HEK293 (cell line): ENCODE results near the gene HOXC11.

Experiments
- CTCF ChIA-PET: fragments of 350-600 bp; formaldehyde crosslinking; extraction: SDS; loops from one replicate; lab custom pipeline; 2021; ENCODE audit warnings: antibody characterized with exemption; lab: Yijun Ruan, JAX
- POLR2A ChIA-PET: fragments of 300-600 bp; formaldehyde crosslinking; extraction: SDS; loops from one replicate; lab custom pipeline; 2020; ENCODE audit warnings: antibody characterized with exemption, inconsistent platforms; lab: Yijun Ruan, JAX
- H3K27ac ChIP-seq: fragments of 200-500 bp; sonication (Bioruptor generic); 2 replicates; pipeline ENCODE4 v1.5.1; 2014; ENCODE audit warnings: low read depth, low read length, control low read depth, inconsistent platforms; ENCODE audit errors: extremely low read depth
- H3K36me3 ChIP-seq, 2 experiments: fragments of 200-500 bp in 1 of 2; sonication (Bioruptor generic) in 1 of 2; 1 replicate in 1 of 2; 2 replicates in 1 of 2; pipeline ENCODE4 v1.5.1; 2014 to 2017; ENCODE audit warnings: inconsistent platforms in 2 of 2, low read length in 2 of 2; ENCODE audit not compliant: control insufficient read depth in 2 of 2, insufficient read depth in 1 of 2
- H3K4me1 ChIP-seq: fragments of 200-500 bp; sonication (Bioruptor generic); 2 replicates; pipeline ENCODE4 v1.5.1; 2014; ENCODE audit warnings: mild to moderate bottlenecking, low read length, inconsistent platforms; ENCODE audit not compliant: control insufficient read depth, insufficient read depth
- H3K4me3 ChIP-seq: 2 replicates; pipeline ENCODE4 v1.5.1; 2011; ENCODE audit warnings: low read depth, mild to moderate bottlenecking, control low read depth, low read length, moderate library complexity
- H3K9me3 ChIP-seq: fragments of 200-500 bp; sonication (Bioruptor generic); 2 replicates; pipeline ENCODE4 v1.5.1; 2014; ENCODE audit warnings: low read depth, low read length, inconsistent platforms; ENCODE audit not compliant: control insufficient read depth, insufficient read depth
- GLIS2 ChIP-seq: fragments of 450-650 bp; formaldehyde crosslinking; IDR thresholded peaks from 2 replicates; pipeline ENCODE4 v1.5.1; 2016; ENCODE audit warnings: missing biosample characterization, missing genetic modification characterization
- HOXC10 ChIP-seq: sonication (generic); formaldehyde crosslinking; IDR thresholded peaks from 2 replicates; pipeline ENCODE4 v1.8.1; 2023; ENCODE audit warnings: mild to moderate bottlenecking, missing genetic modification reagents
- KLF16 ChIP-seq: fragments of 450-650 bp; formaldehyde crosslinking; IDR thresholded peaks from 2 replicates; pipeline ENCODE4 v1.5.1; 2017; ENCODE audit warnings: missing biosample characterization, missing genetic modification characterization
- KLF8 ChIP-seq: fragments of 450-650 bp; formaldehyde crosslinking; IDR thresholded peaks from 2 replicates; pipeline ENCODE4 v1.5.1; 2016; ENCODE audit warnings: missing biosample characterization, missing genetic modification characterization
- SCRT2 ChIP-seq: fragments of 450-650 bp; formaldehyde crosslinking; IDR thresholded peaks from 2 replicates; pipeline ENCODE4 v1.5.1; 2016; ENCODE audit warnings: missing biosample characterization, missing genetic modification characterization
- SP7 ChIP-seq: fragments of 450-650 bp; formaldehyde crosslinking; IDR thresholded peaks from 2 replicates; pipeline ENCODE4 v1.5.1; 2016; ENCODE audit warnings: missing biosample characterization, missing genetic modification characterization
- ZBTB48 ChIP-seq: fragments of 450-650 bp; formaldehyde crosslinking; IDR thresholded peaks from 2 replicates; pipeline ENCODE4 v1.5.1; 2016; ENCODE audit warnings: missing biosample characterization, missing genetic modification characterization
- ZNF112 ChIP-seq: fragments of 450-650 bp; formaldehyde crosslinking; IDR thresholded peaks from 2 replicates; pipeline ENCODE4 v1.5.0; 2017; ENCODE audit warnings: missing biosample characterization, missing genetic modification characterization
- ZNF248 ChIP-seq: fragments of 450-650 bp; formaldehyde crosslinking; IDR thresholded peaks from 2 replicates; pipeline ENCODE4 v1.5.1; 2017; ENCODE audit warnings: missing biosample characterization, missing genetic modification characterization
- ZNF423 ChIP-seq: fragments of 450-650 bp; formaldehyde crosslinking; IDR thresholded peaks from 2 replicates; pipeline ENCODE4 v1.5.1; 2016; ENCODE audit warnings: missing biosample characterization, missing genetic modification characterization
- ZNF558 ChIP-seq: fragments of 450-650 bp; formaldehyde crosslinking; IDR thresholded peaks from 2 replicates; pipeline ENCODE4 v1.5.1; 2016; ENCODE audit warnings: missing biosample characterization, missing genetic modification characterization
- ZNF600 ChIP-seq: fragments of 450-650 bp; formaldehyde crosslinking; IDR thresholded peaks from 2 replicates; pipeline ENCODE4 v1.5.1; 2016; ENCODE audit warnings: missing biosample characterization, missing genetic modification characterization
- ZNF610 ChIP-seq: fragments of 450-650 bp; formaldehyde crosslinking; IDR thresholded peaks from 2 replicates; pipeline ENCODE4 v1.5.1; 2016; ENCODE audit warnings: missing biosample characterization, missing genetic modification characterization, borderline replicate concordance
- ZNF658 ChIP-seq: fragments of 450-650 bp; formaldehyde crosslinking; IDR thresholded peaks from 2 replicates; pipeline ENCODE4; 2016; ENCODE audit warnings: missing biosample characterization, missing genetic modification characterization
- ZNF701 ChIP-seq: fragments of 450-650 bp; formaldehyde crosslinking; IDR thresholded peaks from 2 replicates; pipeline ENCODE4 v1.5.1; 2016; ENCODE audit warnings: missing biosample characterization, missing genetic modification characterization
- TF ChIP-seq, protein P1 (sequence below): fragments of 450-650 bp; formaldehyde crosslinking; IDR thresholded peaks from 2 replicates; pipeline ENCODE4 v1.5.1; 2016; ENCODE audit warnings: missing biosample characterization, missing genetic modification characterization
- TF ChIP-seq, protein P2 (sequence below): IDR thresholded peaks from 2 replicates; pipeline ENCODE4 v1.6.1; 2011; ENCODE audit warnings: mild to moderate bottlenecking, low read depth, low read length, borderline replicate concordance
- TF ChIP-seq, protein P3 (sequence below): fragments of 450-650 bp; formaldehyde crosslinking; IDR thresholded peaks from 2 replicates; pipeline ENCODE4 v1.5.1; 2016; ENCODE audit warnings: missing biosample characterization, missing genetic modification characterization, borderline replicate concordance
- TF ChIP-seq, protein P4 (sequence below): fragments of 450-650 bp; formaldehyde crosslinking; IDR thresholded peaks from 2 replicates; pipeline ENCODE4 v1.5.1; 2017; ENCODE audit warnings: missing biosample characterization, missing genetic modification characterization
- TF ChIP-seq, protein P5 (sequence below): fragments of 450-650 bp; formaldehyde crosslinking; IDR thresholded peaks from 2 replicates; pipeline ENCODE4 v1.5.1; 2016; ENCODE audit warnings: missing biosample characterization, missing genetic modification characterization
- TF ChIP-seq, protein P6 (sequence below): fragments of 450-650 bp; formaldehyde crosslinking; conservative IDR thresholded peaks from 2 replicates; pipeline ENCODE4 v1.5.1; 2016; ENCODE audit warnings: low read depth, missing biosample characterization, missing genetic modification characterization

Gene HOXC11

DNA sequence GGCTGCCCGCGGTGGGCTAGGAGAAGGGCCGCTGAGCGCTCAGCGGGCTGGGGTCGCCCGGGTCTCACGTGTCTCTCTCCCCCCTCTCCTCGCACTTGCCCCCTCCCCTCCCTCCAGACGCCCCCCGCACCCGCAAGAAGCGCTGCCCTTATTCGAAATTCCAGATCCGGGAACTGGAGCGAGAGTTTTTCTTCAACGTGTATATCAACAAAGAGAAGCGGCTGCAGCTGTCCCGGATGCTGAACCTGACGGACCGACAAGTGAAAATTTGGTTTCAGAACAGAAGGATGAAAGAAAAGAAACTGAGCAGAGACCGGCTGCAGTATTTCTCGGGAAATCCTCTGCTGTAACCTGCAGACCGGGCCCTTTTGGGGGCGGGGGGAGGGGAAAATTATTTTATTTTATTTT is 2.1 kb downstream of the HOXC11 start:
- TF ChIP-seq GLIS2 (tag by site-specific recombination), result 0 out of 2 replicates have a peak, but pooled peaks have one; percentile 3
- TF ChIP-seq, protein P1, sequence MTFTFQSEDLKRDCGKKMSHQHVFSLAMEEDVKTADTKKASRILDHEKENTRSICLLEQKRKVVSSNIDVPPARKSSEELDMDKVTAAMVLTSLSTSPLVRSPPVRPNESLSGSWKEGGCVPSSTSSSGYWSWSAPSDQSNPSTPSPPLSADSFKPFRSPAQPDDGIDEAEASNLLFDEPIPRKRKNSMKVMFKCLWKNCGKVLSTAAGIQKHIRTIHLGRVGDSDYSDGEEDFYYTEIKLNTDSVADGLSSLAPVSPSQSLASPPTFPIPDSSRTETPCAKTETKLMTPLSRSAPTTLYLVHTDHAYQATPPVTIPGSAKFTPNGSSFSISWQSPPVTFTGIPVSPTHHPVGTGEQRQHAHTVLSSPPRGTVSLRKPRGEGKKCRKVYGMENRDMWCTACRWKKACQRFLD (tag by site-specific recombination), result no peak
- Histone ChIP-seq H3K4me1 (peaks cover 60% of the 10 kb centered on the region), H3K4me3 (no peak overlapping the region), H3K36me3 (no peaks in the 10 kb centered on the region), H3K9me3 (no peaks in the 10 kb centered on the region), H3K27ac (no peak overlapping the region; the same call in 1 of the 2 replicates)
- ChIA-PET CTCF (interaction anchor here (0.7 kb wide), 2 partner anchors 209 to 231 kb away, joined by 4 to 6 read pairs; no protein-coding TSS in a partner anchor), POLR2A (no interaction called here)

DNA sequence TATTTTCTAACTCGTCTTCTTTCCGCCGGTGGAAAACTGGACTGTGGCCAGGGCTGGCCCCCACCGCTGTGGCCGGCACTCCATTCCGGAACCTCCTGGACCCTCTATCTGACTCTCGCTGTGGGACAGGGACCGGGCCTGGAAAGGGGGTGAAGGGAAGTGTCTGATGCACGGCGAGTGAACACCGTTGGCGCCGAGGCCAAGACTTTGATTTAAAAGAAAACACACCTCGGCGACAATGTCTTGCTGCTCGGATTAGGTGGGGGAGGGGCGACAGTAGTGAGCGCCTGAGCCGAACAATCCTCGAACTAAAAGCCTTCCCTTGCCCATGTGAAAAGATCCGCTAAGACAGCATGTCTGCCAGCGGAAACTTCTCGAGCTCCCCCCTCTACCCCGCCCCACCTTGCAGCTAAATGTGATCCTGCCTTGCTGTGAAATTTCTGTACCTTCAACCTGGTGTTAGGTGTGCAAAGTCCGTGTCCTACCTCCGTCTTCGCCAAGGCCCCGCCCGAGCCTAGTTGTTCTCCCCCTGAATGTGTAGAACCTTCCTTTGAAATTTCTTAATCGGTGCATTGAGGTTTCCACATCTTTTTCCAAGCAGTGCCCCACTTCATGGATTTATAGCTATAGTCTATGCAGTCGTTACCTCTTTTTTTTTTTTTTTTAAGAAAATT is 2.7 kb downstream of the HOXC11 start:
- no peak overlapping the region; the same call in 1 of the 2 replicates for H3K27ac ChIP-seq
- no peaks in the 10 kb centered on the region for H3K9me3 ChIP-seq
- H3K4me3 ChIP-seq, result no peak overlapping the region
- no peaks in the 10 kb centered on the region for H3K36me3 ChIP-seq
- H3K4me1 ChIP-seq, result peaks cover 60% of the 10 kb centered on the region
- ChIA-PET POLR2A (interaction anchor here (0.6 kb wide), 1 partner anchor 20 kb away, joined by 4 read pairs; no protein-coding TSS in a partner anchor), CTCF (interaction anchor here (0.6 to 0.8 kb wide), 2 partner anchors 232 to 272 kb away, joined by 3 to 5 read pairs; no protein-coding TSS in a partner anchor)
- TF ChIP-seq ZNF248 (tag by site-specific recombination) (no peak), KLF8 (tag by site-specific recombination) (no peak), ZNF112 (tag by site-specific recombination) (no peak), ZNF600 (tag by site-specific recombination) (peak; percentile 67), SCRT2 (tag by site-specific recombination) (no peak), ZNF423 (tag by site-specific recombination) (0 out of 2 replicates have a peak, but pooled peaks have one; percentile 10), ZNF658 (tag by site-specific recombination) (no peak), ZNF558 (tag by site-specific recombination) (no peak), KLF16 (tag by site-specific recombination) (no peak), HOXC10 (CRISPR knock-in tag) (no peak), ZBTB48 (tag by site-specific recombination) (no peak), ZNF701 (tag by site-specific recombination) (no peak), ZNF610 (tag by site-specific recombination) (no peak), SP7 (tag by site-specific recombination) (0 out of 2 replicates have a peak, but pooled peaks have one; percentile 8)
- TF ChIP-seq, protein P2, sequence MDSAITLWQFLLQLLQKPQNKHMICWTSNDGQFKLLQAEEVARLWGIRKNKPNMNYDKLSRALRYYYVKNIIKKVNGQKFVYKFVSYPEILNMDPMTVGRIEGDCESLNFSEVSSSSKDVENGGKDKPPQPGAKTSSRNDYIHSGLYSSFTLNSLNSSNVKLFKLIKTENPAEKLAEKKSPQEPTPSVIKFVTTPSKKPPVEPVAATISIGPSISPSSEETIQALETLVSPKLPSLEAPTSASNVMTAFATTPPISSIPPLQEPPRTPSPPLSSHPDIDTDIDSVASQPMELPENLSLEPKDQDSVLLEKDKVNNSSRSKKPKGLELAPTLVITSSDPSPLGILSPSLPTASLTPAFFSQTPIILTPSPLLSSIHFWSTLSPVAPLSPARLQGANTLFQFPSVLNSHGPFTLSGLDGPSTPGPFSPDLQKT, result no peak
- TF ChIP-seq, protein P3, sequence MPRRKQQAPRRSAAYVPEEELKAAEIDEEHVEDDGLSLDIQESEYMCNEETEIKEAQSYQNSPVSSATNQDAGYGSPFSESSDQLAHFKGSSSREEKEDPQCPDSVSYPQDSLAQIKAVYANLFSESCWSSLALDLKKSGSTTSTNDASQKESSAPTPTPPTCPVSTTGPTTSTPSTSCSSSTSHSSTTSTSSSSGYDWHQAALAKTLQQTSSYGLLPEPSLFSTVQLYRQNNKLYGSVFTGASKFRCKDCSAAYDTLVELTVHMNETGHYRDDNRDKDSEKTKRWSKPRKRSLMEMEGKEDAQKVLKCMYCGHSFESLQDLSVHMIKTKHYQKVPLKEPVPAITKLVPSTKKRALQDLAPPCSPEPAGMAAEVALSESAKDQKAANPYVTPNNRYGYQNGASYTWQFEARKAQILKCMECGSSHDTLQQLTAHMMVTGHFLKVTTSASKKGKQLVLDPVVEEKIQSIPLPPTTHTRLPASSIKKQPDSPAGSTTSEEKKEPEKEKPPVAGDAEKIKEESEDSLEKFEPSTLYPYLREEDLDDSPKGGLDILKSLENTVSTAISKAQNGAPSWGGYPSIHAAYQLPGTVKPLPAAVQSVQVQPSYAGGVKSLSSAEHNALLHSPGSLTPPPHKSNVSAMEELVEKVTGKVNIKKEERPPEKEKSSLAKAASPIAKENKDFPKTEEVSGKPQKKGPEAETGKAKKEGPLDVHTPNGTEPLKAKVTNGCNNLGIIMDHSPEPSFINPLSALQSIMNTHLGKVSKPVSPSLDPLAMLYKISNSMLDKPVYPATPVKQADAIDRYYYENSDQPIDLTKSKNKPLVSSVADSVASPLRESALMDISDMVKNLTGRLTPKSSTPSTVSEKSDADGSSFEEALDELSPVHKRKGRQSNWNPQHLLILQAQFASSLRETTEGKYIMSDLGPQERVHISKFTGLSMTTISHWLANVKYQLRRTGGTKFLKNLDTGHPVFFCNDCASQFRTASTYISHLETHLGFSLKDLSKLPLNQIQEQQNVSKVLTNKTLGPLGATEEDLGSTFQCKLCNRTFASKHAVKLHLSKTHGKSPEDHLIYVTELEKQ (tag by site-specific recombination), result no peak
- TF ChIP-seq, protein P4, sequence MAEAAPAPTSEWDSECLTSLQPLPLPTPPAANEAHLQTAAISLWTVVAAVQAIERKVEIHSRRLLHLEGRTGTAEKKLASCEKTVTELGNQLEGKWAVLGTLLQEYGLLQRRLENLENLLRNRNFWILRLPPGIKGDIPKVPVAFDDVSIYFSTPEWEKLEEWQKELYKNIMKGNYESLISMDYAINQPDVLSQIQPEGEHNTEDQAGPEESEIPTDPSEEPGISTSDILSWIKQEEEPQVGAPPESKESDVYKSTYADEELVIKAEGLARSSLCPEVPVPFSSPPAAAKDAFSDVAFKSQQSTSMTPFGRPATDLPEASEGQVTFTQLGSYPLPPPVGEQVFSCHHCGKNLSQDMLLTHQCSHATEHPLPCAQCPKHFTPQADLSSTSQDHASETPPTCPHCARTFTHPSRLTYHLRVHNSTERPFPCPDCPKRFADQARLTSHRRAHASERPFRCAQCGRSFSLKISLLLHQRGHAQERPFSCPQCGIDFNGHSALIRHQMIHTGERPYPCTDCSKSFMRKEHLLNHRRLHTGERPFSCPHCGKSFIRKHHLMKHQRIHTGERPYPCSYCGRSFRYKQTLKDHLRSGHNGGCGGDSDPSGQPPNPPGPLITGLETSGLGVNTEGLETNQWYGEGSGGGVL, result no peak
- TF ChIP-seq, protein P5, sequence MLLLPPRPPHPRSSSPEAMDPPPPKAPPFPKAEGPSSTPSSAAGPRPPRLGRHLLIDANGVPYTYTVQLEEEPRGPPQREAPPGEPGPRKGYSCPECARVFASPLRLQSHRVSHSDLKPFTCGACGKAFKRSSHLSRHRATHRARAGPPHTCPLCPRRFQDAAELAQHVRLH (tag by site-specific recombination), result no peak
- TF ChIP-seq, protein P6, sequence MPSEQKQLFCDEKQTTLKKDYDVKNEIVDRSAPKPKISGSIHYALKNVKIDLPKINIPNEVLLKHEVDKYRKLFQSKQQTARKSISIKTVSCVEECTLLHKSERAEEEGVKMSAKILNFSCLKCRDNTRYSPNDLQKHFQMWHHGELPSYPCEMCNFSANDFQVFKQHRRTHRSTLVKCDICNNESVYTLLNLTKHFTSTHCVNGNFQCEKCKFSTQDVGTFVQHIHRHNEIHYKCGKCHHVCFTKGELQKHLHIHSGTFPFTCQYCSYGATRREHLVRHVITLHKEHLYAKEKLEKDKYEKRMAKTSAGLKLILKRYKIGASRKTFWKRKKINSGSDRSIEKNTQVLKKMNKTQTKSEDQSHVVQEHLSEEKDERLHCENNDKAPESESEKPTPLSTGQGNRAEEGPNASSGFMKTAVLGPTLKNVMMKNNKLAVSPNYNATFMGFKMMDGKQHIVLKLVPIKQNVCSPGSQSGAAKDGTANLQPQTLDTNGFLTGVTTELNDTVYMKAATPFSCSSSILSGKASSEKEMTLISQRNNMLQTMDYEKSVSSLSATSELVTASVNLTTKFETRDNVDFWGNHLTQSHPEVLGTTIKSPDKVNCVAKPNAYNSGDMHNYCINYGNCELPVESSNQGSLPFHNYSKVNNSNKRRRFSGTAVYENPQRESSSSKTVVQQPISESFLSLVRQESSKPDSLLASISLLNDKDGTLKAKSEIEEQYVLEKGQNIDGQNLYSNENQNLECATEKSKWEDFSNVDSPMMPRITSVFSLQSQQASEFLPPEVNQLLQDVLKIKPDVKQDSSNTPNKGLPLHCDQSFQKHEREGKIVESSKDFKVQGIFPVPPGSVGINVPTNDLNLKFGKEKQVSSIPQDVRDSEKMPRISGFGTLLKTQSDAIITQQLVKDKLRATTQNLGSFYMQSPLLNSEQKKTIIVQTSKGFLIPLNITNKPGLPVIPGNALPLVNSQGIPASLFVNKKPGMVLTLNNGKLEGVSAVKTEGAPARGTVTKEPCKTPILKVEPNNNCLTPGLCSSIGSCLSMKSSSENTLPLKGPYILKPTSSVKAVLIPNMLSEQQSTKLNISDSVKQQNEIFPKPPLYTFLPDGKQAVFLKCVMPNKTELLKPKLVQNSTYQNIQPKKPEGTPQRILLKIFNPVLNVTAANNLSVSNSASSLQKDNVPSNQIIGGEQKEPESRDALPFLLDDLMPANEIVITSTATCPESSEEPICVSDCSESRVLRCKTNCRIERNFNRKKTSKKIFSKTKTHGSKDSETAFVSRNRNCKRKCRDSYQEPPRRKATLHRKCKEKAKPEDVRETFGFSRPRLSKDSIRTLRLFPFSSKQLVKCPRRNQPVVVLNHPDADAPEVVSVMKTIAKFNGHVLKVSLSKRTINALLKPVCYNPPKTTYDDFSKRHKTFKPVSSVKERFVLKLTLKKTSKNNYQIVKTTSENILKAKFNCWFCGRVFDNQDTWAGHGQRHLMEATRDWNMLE (tag by site-specific recombination), result no peak
